Measurements from ENCODE around the gene YTHDC2. TPM values are rescaled to one million over a fixed set of nuclear protein-coding genes. Genes with fewer than 3 reads are reported as not detected.
A peak's percentile ranks its signal among the peaks of the same experiment; 100 is the strongest.

YTHDC2 gene
- total RNA-seq (2014; rRNA removed; shearing (Covaris generic)): 17.7 and 23.3 TPM in 2 replicates

DNA sequence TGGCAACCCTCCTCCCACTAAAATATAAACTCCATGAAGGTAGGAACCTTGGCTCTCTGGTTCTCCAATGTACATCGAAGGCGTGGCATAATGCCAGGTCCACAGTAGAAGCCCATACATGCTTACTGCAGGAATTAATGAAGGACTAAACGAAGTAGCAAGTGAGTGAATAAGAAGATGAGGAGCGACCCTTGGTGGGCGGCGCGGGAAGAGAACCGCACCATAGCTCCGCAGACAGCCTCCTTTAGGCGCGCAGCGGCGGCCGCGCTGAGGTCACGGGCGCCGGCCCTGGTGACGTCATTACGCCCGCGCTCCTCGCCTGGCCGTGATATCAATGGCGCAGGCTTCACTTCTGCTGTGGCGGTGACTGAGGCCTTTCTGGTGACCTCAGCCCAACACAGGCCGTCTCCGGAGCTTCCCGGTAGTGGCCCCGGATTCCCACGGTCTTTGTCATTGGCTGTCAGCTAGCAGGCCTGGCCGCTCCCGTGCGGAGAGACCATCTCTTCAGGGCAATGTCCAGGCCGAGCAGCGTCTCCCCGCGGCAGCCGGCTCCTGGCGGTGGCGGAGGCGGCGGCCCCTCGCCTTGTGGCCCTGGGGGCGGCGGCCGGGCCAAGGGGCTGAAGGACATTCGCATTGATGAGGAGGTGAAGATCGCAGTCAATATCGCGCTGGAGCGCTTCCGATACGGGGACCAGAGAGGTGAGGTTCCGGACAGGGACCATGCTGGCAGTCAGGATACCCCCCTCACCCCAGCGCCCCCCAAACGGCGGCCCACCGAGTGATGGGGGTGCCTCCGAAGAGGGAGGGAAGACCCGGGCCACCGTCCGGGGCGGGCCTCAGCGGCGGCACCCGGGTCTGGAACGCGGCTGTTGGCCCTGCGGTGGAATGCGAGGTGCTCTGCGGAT is at the start of gene YTHDC2:
TSS of gene YTHDC2 (plus strand) at position 311 of the 905 bp plus-strand sequence. CDS start at position 513, 202 bp downstream.
- Histone ChIP-seq H3K9me3 (replicated peaks) (no peaks in the 10 kb centered on the region), H3K27ac (peak within 1 kb of the TSS; percentile 76), H3K36me3 (no peaks in the 10 kb centered on the region; the same call in none of the 2 replicates), H3K27me3 (no peaks in the 10 kb centered on the region), H3K4me1 (no peaks in the 10 kb centered on the region), H3K4me3 (peak within 1 kb of the TSS; percentile 86)
- DNase-seq: peak; percentile 90 to 94

DNA sequence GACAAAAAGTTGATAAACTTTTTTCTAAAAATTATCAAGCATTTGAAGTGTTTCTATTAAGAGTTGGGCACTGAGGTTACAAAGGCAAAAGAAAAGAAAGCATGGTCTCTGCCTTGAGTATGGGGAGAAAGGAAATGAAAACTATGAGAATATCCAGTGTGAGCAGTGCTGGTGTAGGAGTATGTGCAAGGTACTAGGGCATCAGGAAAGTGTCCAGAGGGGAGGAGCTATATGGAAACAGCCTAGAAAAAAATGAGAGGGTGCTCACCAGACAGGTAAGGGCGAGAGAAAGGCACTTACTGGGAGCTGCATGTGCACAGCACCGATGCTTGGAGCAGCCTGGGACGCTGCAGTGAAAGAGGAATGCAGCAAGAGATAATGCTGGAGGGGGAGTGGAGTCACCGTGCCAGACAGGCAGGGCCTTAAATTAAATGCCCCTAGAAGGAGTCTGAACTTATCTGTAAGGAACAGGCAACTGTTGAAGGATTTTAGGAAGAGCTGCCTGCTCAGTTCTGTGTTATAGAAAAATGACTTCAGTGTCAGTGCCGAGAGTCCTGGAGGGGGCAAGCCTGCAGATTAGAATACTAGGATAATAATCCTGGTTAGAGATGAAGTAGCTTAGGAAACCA is 39.3 kb upstream of the YTHDC2 start:
- no peak for DNase-seq
- Histone ChIP-seq H3K27me3 (peaks cover 5% of the 10 kb centered on the region; the same call in 1 of the 2 replicates), H3K4me1 (no peaks in the 10 kb centered on the region), H3K4me3 (no peak overlapping the region), H3K27ac (no peak overlapping the region), H3K9me3 (replicated peaks) (no peaks in the 10 kb centered on the region), H3K36me3 (no peaks in the 10 kb centered on the region)

DNA sequence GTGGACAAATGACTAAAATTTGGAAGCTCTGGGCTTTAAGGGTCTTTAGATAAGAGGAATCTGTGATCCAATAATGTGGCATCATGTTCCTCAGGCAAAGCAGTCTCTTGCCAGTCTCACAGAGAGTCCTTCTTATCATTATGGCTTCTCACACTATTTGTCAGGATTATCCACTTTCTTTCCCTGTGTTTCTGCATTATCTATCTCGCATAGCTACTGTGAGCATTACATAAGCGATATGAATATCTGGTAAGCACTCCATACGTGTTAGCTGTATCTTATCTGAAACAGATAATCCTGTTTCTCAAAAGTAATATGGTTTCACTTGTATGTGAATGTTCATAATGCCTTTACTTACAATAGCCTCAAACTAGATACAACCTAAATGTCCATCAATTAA is 34.8 kb upstream of the YTHDC2 start:
- Histone ChIP-seq H3K4me1 (no peaks in the 10 kb centered on the region), H3K4me3 (no peak overlapping the region), H3K9me3 (replicated peaks) (no peaks in the 10 kb centered on the region), H3K27me3 (peaks cover 5% of the 10 kb centered on the region; the same call in 1 of the 2 replicates), H3K27ac (no peak overlapping the region), H3K36me3 (no peaks in the 10 kb centered on the region)
- no peak for DNase-seq

DNA sequence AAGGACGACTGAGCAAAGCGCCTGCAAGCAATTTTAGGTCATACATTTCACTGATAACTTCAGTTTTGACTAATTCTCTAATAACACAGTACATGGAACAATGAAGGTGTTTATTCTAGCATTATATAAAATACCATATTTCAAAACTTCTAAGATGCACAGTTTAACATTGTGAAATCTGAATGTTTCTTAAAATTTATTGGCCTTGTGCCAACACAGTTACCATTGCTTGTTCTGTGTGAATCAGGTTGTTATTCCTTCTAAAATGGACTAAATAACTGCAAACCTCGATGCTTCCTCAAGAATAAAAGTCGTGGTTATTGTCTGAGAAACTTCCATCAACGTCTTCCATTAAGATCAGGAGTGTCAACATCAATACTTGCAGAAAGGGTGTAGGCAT is 33.3 kb upstream of the YTHDC2 start:
- Histone ChIP-seq H3K27me3 (no peaks in the 10 kb centered on the region), H3K4me1 (no peaks in the 10 kb centered on the region), H3K27ac (no peak overlapping the region), H3K9me3 (replicated peaks) (no peaks in the 10 kb centered on the region), H3K4me3 (no peak overlapping the region), H3K36me3 (no peaks in the 10 kb centered on the region)
- no peak for DNase-seq

DNA sequence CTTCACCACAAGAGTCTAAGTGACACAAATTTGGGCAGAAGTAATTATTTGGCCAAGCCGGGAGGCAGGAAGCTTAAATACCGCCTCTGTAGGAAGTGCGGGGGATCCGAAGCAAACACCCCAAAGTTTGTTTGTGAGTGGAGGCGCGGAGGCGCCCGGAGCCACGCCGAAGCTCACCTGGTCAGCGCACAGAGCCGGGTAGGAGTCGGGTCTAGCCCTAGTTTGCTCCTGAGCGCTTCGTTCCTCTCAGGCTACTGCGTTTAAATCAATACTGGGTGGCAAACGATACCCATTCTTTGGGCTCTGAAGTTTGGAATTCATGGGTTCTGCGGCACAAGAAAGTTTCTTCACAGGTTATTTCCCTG is 26.1 kb upstream of the YTHDC2 start:
- H3K4me1 ChIP-seq: peaks cover 4% of the 10 kb centered on the region
- no peaks in the 10 kb centered on the region for H3K36me3 ChIP-seq
- H3K27ac ChIP-seq: no peak overlapping the region
- peaks cover 9% of the 10 kb centered on the region for H3K9me3 ChIP-seq (replicated peaks)
- peak overlapping the region; percentile 71 for H3K4me3 ChIP-seq
- peak in 1 of 2 experiments; percentile 5 for DNase-seq
- H3K27me3 ChIP-seq: no peaks in the 10 kb centered on the region

DNA sequence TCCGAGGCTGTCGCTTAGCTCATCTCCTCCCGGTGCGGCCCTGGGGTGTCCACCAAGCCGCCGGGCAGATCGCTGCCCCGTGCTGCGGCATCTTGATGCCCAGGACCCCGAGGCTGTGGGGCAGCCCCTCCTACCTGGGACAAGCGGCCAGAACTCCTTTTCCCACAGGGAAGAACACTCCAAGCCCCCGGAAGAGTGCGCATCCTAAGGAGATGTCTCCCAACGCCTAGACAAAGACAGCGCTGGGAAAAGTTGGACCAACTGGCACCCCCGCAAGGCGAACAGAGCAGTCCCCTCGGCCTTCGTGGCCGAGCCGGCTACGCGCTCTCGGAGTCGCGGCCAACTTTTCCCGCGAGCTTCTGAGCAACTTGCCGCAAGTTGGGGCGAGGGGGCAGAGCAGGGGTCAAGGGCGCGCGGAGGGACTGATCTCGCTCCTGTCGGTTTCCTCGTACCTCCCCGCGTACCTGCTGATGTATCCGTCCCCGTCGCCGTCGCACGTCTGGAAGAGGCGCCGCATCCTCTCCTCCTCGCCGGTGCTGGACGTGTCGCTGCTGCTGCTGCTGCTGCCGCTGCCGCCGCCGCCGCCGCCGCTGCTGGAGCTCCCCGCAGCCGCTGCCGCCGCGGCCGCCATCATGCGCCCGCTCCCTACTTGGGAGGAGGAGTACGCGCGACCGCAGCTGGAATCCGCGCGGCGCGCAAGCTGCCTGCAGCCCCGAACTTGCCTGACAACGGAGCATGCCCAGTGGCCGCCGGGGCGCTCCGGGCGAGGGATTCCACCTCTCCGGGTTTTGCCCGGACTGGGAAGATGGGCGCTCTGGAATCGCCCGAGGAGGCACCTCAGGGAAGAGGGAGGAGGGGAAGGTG is 25.5 kb upstream of the YTHDC2 start, which contains the start of gene MCC:
TSS of gene MCC (minus strand) at position 673 of the 864 bp plus-strand sequence.
- Histone ChIP-seq H3K9me3 (replicated peaks) (peaks cover 9% of the 10 kb centered on the region), H3K4me1 (peaks cover 4% of the 10 kb centered on the region), H3K36me3 (no peaks in the 10 kb centered on the region), H3K27me3 (no peaks in the 10 kb centered on the region), H3K4me3 (peak within 1 kb of the TSS; percentile 71), H3K27ac (no peak within 1 kb of the TSS)
- DNase-seq: peak; percentile 86 to 88

DNA sequence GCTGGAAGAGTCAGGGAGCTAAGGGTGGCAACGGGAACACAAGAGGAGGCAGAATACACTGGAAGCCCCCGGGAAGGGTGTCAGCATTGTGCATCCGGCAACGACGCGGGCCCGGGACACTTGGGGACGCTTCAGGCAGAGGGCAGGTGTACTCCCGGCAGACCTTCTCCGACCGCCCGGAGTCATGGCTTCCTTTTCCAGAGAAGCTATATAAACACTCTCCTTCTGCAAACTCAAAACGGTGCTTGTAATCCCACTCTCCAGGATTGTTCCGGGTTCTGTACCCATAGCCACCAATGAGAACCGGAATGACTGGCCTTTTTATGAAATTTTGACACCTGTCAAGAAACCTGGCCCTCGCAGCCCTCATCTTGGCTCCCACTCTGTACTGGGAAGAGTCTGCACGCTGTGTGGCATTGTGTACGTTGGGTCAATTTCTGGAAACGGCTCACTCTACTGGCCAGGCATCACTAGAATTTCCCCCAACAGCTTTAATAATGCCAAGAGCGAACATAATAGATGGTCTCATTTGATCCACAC is 24.8 kb upstream of the YTHDC2 start:
- no peak for DNase-seq
- H3K36me3 ChIP-seq: no peaks in the 10 kb centered on the region
- peak overlapping the region; percentile 71 for H3K4me3 ChIP-seq
- H3K27me3 ChIP-seq: no peaks in the 10 kb centered on the region
- peaks cover 4% of the 10 kb centered on the region for H3K4me1 ChIP-seq
- no peak overlapping the region for H3K27ac ChIP-seq
- peaks cover 9% of the 10 kb centered on the region for H3K9me3 ChIP-seq (replicated peaks)

DNA sequence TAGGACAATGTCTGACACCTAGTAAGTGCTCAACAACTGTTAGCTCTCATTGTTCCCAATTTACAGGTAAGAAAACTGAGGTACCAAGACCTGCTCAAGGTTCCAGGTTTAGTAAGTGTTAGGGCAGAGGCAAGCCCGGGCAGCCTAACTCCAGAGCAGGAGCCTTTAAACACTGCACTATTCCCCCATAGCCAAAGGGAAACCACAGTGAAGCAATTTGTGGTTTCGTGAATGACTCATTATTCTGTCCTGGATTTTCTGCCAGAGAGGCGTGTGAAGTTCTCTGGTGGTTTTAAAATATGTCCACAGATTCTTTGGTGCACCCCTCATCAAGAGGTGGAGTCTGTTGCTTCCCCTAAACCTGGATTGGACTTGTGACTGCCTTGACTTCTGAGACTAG is 24.2 kb upstream of the YTHDC2 start:
- peak; percentile 75 to 90 for DNase-seq
- H3K27ac ChIP-seq: no peak overlapping the region

DNA sequence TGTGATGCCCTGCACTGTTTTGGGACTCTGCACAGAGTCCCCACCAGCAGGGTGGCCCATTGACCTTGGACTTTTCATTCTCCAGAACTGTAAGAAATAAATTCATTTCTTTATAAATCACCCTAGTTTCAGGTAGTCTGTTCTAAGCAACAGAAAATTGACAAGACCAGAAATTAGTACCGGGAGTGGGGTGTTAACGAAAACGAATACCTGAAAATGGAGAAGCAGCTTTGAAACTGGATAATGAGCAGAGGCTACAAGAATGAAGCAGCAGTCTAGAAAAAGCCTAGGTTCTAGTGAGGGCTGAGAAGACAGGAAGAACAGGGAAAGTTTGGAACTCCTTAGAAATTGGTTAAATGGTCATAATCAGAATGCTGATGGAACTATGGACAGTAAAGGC is 23.2 kb upstream of the YTHDC2 start:
- no peak overlapping the region for H3K4me3 ChIP-seq
- no peaks in the 10 kb centered on the region for H3K27me3 ChIP-seq
- H3K27ac ChIP-seq: no peak overlapping the region
- H3K36me3 ChIP-seq: no peaks in the 10 kb centered on the region
- H3K9me3 ChIP-seq (replicated peaks): peaks cover 9% of the 10 kb centered on the region
- no peak for DNase-seq
- peaks cover 4% of the 10 kb centered on the region for H3K4me1 ChIP-seq

More for the DNA sequence above, 24.2 kb upstream of the YTHDC2 start:
- Histone ChIP-seq H3K27me3 (no peaks in the 10 kb centered on the region), H3K4me1 (peaks cover 4% of the 10 kb centered on the region), H3K4me3 (no peak overlapping the region), H3K9me3 (replicated peaks) (peaks cover 9% of the 10 kb centered on the region), H3K36me3 (no peaks in the 10 kb centered on the region)

DNA sequence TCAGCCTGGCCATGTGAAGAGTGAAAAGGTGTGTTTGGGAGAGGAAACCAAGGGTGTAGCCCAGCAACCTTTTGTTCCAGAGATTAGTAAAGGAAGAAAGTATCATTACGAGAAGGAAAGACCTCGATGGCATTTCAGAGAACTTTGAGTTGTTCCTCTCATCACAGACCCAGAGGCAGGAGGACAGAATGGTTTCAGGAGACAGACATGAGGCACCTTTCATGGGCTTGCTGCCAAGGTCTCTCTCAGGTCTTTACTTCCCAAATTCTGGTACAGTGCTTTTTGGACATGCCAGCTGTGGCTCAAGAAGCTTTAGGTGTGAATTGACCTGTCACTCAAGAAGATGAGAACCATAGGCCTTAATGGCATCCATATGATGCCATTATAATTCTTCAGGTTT is 22.5 kb upstream of the YTHDC2 start:
- DNase-seq: no peak
- H3K36me3 ChIP-seq: no peaks in the 10 kb centered on the region
- no peak overlapping the region for H3K27ac ChIP-seq
- H3K27me3 ChIP-seq: no peaks in the 10 kb centered on the region
- H3K4me3 ChIP-seq: no peak overlapping the region
- H3K4me1 ChIP-seq: peaks cover 4% of the 10 kb centered on the region
- peaks cover 9% of the 10 kb centered on the region for H3K9me3 ChIP-seq (replicated peaks)

DNA sequence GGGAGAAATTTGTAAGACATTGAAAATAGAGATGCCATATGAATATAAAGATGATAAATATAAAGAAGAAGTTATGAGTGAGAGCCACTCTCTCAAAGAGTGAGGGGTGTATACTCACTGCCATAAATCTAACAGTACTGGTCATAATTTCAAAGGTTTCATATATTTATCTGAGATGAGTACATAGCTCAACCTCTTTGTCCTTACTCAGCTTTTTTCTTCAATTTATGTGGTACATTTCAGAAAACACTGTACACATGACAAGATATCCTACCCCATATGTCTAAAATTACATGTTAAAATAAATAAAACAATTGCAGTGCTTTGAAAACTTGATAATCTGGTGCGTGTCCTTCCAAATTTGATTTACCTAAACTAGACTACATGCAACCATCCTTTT is 20.0 kb upstream of the YTHDC2 start:
- no peak overlapping the region for H3K4me3 ChIP-seq
- H3K36me3 ChIP-seq: no peaks in the 10 kb centered on the region
- H3K27me3 ChIP-seq: no peaks in the 10 kb centered on the region
- peaks cover 9% of the 10 kb centered on the region for H3K9me3 ChIP-seq (replicated peaks)
- no peak for DNase-seq
- peaks cover 4% of the 10 kb centered on the region for H3K4me1 ChIP-seq
- no peak overlapping the region for H3K27ac ChIP-seq

DNA sequence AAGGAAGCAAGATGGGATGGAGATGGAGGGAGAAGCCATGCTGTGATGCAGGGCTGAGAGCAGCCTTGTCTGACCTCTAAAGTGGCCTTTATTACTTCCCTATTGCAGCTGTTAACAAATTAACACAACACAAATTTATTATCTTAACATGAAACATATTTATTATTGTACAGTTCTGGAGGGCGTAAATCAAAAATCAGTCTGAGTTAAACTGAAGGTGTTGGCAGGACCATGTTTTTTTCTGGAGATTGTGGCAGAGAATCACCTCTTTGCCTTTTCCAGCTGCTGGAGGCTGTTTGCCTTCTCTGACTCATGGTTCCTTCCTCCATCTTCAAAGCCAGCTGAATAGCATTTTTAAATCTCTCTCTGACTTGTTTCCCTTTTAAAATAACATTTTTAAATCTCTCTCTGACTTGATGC is 18.1 kb upstream of the YTHDC2 start:
- H3K36me3 ChIP-seq: no peaks in the 10 kb centered on the region
- H3K9me3 ChIP-seq (replicated peaks): peaks cover 7% of the 10 kb centered on the region
- H3K4me1 ChIP-seq: no peaks in the 10 kb centered on the region
- no peak overlapping the region for H3K4me3 ChIP-seq
- H3K27ac ChIP-seq: no peak overlapping the region
- H3K27me3 ChIP-seq: no peaks in the 10 kb centered on the region
- DNase-seq: no peak

DNA sequence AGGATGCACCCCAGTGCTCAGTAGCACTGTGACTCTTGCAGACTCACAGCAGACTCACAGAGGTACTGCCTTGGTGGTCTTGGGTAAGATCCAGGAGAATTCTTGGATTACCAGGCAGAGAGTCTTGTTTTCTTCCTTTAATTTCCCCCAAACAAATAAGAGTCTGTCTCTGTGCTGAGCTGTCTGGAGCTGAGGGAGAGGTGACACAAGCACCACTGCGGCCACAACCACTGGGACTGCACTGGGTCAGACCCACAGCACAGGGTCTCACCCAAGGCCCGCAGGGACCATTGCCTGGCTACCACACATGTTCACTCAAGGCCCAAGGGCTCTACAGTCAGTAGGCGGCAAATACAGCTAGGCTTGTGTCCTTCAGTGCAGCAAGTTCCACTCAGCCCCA is 11.4 kb upstream of the YTHDC2 start:
- no peaks in the 10 kb centered on the region for H3K9me3 ChIP-seq (replicated peaks)
- DNase-seq: no peak
- H3K27ac ChIP-seq: no peak overlapping the region
- no peaks in the 10 kb centered on the region for H3K36me3 ChIP-seq
- H3K27me3 ChIP-seq: no peaks in the 10 kb centered on the region
- no peaks in the 10 kb centered on the region for H3K4me1 ChIP-seq
- no peak overlapping the region for H3K4me3 ChIP-seq

DNA sequence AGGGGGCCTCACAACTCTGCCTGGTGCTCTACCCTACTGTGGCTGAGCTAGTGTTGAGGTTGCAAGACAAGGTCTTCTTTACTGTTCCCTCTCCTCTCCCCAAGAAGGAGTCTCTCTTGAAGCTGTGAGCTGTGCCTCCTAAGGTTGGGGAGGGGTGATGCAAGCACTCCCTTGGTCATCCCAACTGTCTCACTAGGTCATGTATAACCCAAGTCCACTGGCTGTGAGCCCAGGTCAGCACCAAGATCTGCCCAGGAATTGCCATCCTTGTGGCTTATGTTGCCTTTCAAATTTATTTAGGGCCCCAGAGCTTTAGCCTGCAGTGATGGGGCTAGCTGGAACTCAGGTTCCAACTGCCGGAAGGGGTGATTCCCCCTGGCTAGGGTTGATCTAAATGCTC is 10.3 kb upstream of the YTHDC2 start:
- no peak overlapping the region for H3K4me3 ChIP-seq
- DNase-seq: no peak
- H3K4me1 ChIP-seq: no peaks in the 10 kb centered on the region
- H3K27me3 ChIP-seq: no peaks in the 10 kb centered on the region
- no peaks in the 10 kb centered on the region for H3K36me3 ChIP-seq
- H3K27ac ChIP-seq: no peak overlapping the region
- no peaks in the 10 kb centered on the region for H3K9me3 ChIP-seq (replicated peaks)
